Astrocyte of the hippocampus (primary cell): Measurements from ENCODE around the gene GNLY.
A peak's percentile ranks its signal among the peaks of the same experiment; 100 is the strongest.

Experiments used
- DNase-seq: peaks from one replicate; pipeline ENCODE4 v3.0.0; 2011; ENCODE audit warnings: low read depth, low spot score

The GNLY gene

DNA sequence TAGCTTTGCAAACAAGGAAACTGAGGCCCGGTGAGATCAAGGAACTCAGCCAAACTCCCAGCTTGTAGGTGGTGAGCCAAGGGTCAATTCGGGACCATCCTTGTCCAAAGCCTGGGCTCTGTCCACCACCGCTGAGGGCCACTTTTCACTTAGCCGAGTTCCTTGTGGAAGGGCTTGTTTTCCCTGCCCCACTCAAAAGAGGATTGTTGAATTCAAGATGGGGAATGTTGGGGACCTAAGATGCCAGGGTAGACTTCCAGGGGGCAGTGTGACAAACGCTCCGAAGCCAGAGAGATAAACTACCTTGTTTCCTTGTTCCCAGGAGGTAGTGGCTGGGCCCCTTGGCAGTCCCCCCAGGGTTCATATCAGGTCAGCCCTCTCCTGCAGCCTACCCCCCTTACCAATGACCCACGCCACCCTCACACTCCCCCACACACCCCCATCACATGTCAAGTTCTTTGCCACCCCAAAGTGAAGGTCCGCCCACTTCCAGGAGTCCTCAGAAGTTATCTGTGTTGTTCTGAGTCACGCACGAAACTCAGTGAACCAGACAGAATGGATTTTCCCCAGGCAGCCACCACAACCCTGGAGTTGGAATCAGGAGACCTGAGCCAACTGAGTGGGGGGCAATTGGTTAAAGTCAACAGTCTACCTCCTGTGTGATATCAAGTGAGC is 49.3 kb downstream of the GNLY start:
- DNase-seq = peak; percentile 71

DNA sequence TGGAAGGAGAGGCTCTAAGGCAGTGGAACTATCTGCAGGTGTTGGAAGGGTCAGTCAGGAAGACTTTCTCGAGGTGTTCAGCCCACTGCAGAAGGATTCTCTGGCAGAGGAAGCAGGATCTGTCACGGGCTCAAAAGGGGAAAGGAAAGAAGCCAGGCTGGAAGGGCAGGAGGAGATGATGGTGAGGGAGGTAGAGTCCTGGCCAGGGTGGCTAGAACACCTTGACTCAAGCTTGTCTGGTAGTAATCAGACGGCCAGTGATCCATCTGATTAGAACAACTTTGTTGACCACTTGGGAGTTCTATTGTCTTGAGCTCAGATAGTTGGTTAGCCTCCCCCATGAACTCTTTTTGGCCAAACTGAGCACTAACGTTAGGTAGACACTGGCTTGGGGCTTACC is 49.9 kb downstream of the GNLY start:
- no peak for DNase-seq

DNA sequence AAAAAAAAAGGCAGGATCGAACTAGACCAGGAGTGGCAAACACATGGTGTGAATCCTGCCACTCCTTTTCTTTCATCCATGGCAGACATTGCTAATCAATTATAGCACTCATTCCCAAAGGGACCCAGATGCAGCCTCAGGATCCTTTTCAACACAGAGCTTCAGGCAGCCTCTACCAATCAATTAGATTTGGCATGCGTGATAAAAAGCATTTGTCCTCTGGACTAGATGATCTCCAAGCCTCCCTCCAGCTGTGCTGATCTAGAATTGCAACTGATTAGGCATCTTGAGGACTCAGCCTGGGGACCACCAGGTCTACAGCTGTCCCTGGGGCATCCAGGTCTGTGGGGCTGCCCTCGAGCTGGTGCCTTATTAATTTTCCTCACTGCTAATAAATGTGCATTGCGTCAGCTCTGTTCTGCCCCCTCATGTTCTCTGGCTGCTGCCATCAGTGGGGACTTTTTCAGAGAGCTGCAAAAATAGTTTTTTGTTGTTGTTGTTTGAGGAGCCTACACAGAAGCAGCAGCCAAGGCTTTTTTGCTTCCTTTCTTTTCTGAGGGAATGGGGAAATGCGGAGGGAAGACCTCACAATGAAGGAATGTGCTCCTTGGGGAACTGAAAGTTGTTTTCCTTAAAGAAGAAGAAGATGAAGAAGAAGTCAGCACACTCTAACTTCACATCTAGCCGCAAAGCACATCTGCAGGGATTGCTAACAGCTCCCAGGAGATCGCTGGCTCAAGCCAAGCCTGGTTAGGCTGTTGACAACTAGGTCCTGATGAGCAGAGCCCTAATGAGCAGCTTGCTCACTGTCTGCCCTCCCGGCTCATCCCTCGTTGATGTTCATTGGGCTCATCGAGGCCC is 50.8 kb downstream of the GNLY start:
- DNase-seq = peak; percentile 70

DNA sequence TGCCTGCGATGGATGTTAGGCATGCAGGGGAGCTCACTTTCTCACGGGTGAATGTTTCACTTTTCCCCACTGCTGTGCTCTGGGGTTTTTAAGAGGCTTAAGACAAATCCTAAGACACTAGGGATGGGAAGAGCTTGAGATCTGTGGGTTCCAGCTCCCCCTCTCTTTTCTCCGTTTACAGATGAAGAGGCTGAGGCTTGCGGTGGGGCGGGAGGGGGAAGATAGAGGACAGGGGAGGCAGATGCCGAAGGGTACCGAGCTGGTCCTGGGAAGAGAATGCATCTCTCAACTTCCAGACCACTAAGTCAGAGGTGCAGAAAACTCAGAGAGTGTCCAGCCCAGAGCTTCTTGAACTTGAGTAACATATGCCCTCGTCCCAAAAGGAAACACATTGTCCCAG is 51.5 kb downstream of the GNLY start:
- DNase-seq = no peak

DNA sequence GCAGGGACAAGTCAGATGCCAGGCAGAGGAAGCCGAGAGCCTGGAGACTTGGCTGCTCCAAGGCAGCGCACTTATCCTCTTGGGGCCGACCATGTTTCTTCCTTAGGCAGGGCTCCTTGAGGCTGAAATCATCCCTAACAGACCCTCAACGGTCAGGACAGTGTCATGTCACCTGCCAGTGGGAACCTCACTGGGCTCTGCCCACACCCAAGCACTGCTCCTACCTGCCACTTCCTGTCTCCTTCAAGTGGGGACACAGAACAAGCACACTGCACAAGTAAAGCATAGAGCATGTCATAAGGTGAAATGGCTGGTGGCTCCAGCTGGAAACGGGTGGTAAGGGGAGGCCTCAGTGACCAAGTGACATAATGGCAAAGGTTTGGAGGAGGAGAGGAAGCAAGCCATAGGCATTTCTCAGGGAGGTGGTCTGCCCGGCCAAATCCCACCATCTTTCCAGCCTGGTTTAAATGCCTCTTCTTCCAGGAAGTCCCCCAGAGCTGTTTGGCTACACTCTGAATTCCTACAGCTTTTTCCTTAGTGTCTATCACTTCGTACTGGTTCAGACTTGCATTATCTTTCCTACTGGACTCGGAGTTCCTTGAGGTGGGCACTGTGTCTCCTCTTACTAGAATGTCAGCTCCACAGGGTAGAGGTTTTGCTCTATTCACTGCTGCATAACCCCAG is 52.3 kb downstream of the GNLY start:
- DNase-seq = no peak

DNA sequence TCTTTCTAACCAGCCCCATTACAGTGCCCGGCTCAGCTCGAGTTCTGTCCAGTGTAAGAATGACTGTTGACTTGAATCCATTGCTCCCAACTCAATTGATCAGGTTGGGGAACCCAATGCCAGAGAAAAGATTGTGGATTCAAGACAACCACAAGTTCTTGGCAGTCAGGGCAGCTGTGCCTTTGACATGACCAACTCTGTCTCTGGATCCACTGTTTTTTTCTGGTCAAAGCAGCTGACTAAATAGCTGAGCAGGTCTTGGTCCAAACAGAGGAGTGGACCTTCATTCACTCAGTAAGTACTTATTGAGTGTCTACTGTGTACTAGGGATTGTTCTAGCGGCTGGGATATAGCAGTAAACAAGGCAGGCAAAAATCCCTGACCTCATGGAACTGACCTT is 53.3 kb downstream of the GNLY start:
- DNase-seq = no peak

DNA sequence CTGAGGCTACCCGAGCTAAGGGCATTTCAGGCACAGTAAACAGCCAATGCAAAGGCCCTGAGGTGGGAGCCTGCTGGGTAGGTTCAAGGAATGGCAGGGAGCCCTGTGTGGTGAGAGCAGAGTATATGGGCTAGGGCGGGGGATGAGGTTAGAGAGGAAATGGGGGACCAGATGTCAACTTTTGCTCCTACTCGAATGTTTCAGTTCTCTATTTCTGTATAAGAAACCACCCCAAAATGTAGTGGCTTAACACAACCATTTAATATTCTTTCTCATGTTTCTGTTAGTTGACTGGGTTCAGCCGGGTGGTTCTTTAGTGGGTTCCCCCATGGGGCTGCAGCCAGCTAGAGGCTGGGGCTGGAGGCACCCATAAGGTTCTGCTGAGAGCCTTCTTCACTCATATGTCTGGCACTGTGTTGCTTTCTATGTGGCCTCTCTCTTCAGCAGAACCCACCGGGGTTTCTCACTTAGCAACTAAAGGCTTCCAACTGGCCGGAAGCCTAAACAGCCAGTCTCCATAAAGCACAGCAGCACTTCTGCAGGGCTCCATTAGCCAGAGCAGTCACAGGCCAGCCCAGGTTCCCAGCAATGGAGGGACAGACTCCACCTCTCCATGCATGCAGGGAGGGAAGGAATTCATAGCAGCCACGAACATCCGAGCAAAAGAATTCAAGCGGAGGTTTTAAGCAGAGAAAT is 54.0 kb downstream of the GNLY start:
- no peak for DNase-seq
